ENCODE data around the gene ESRP2.

GRCh38 chr16:68183046-68183445 lies 52.9 kb downstream of the ESRP2 start:
- TF ChIP-seq, protein P1, sequence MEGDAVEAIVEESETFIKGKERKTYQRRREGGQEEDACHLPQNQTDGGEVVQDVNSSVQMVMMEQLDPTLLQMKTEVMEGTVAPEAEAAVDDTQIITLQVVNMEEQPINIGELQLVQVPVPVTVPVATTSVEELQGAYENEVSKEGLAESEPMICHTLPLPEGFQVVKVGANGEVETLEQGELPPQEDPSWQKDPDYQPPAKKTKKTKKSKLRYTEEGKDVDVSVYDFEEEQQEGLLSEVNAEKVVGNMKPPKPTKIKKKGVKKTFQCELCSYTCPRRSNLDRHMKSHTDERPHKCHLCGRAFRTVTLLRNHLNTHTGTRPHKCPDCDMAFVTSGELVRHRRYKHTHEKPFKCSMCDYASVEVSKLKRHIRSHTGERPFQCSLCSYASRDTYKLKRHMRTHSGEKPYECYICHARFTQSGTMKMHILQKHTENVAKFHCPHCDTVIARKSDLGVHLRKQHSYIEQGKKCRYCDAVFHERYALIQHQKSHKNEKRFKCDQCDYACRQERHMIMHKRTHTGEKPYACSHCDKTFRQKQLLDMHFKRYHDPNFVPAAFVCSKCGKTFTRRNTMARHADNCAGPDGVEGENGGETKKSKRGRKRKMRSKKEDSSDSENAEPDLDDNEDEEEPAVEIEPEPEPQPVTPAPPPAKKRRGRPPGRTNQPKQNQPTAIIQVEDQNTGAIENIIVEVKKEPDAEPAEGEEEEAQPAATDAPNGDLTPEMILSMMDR (IDR thresholded peaks at IDR 0.05) = no peak
- no peak for TF ChIP-seq POLR2A (IDR thresholded peaks at IDR 0.05)
- TF ChIP-seq EP300 (IDR thresholded peaks at IDR 0.05) = no peak
- no peak for TF ChIP-seq POLR2AphosphoS5 (IDR thresholded peaks at IDR 0.05)

Data from stomach (tissue), 4 donors.